MM.1S (cell line): ENCODE data around the gene SS18L1.

Experiments
- DNase-seq: peaks from one replicate; pipeline ENCODE4 v3.0.0-alpha.2; 2015
- H2AFZ ChIP-seq: fragments of 300-600 bp; sonication (generic); 2 replicates; pipeline ENCODE4 v1.6.0; 2016; ENCODE audit warnings: antibody characterized with exemption, low read length
- H3F3A ChIP-seq: fragments of 300-600 bp; sonication (generic); 2 replicates; pipeline ENCODE4 v1.6.1; 2016; ENCODE audit warnings: mild to moderate bottlenecking, antibody characterized with exemption, low read length, moderate library complexity, mixed read lengths; ENCODE audit not compliant: insufficient read depth
- H3K27ac ChIP-seq: fragments of 300-600 bp; sonication (generic); 2 replicates; pipeline ENCODE4 v1.5.1; 2016; ENCODE audit warnings: mild to moderate bottlenecking, low read length
- H3K27me3 ChIP-seq: fragments of 300-600 bp; sonication (generic); replicated peaks from 2 replicates; pipeline ENCODE4 v1.6.0; 2016; ENCODE audit warnings: low read length; ENCODE audit not compliant: insufficient read depth
- H3K36me3 ChIP-seq: fragments of 300-600 bp; sonication (generic); replicated peaks from 2 replicates; pipeline ENCODE4 v1.6.1; 2016; ENCODE audit warnings: mild to moderate bottlenecking, low read length, mixed read lengths; ENCODE audit not compliant: insufficient read depth
- H3K4me1 ChIP-seq: fragments of 300-600 bp; sonication (generic); 2 replicates; pipeline ENCODE4 v1.6.1; 2016; ENCODE audit warnings: low read length, mixed read lengths
- H3K4me2 ChIP-seq: fragments of 300-600 bp; sonication (generic); 2 replicates; pipeline ENCODE4 v1.6.0; 2016; ENCODE audit warnings: low read depth, low read length
- H3K4me3 ChIP-seq: fragments of 300-600 bp; sonication (generic); 2 replicates; pipeline ENCODE4 v1.5.1; 2016; ENCODE audit warnings: low read length, mixed read lengths
- H3K79me2 ChIP-seq: fragments of 300-600 bp; sonication (generic); 2 replicates; pipeline ENCODE4 v1.6.1; 2016; ENCODE audit warnings: mixed run types, low read length, mixed read lengths
- H3K9ac ChIP-seq: fragments of 300-600 bp; sonication (generic); 2 replicates; pipeline ENCODE4 v1.6.1; 2016; ENCODE audit warnings: low read length, mixed read lengths
- H3K9me2 ChIP-seq: fragments of 300-600 bp; sonication (generic); replicated peaks from 2 replicates; pipeline ENCODE4 v1.6.1; 2016; ENCODE audit warnings: mild to moderate bottlenecking, low read length, mixed read lengths; ENCODE audit not compliant: insufficient read depth
- H3K9me3 ChIP-seq: fragments of 300-600 bp; sonication (generic); replicated peaks from 2 replicates; pipeline ENCODE4 v1.6.1; 2016; ENCODE audit warnings: mild to moderate bottlenecking, low read length, mixed read lengths; ENCODE audit not compliant: insufficient read depth
- H4K20me1 ChIP-seq: fragments of 300-600 bp; sonication (generic); 2 replicates; pipeline ENCODE4 v1.6.1; 2016; ENCODE audit warnings: mild to moderate bottlenecking, low read length, moderate library complexity, mixed read lengths; ENCODE audit not compliant: insufficient read depth
- CTCF ChIP-seq: fragments of 300-600 bp; sonication (generic); IDR thresholded peaks from 2 replicates; pipeline ENCODE4 v1.5.1; 2016; ENCODE audit warnings: antibody characterized with exemption, low read length, mixed read lengths
- EZH2 ChIP-seq: fragments of 300-600 bp; sonication (generic); optimal IDR thresholded peaks from 2 replicates; pipeline ENCODE3; 2017; ENCODE audit warnings: low read depth, mild to moderate bottlenecking, antibody characterized with exemption, low read length, mixed read lengths
- EZH2phosphoT487 ChIP-seq: fragments of 300-600 bp; sonication (generic); IDR thresholded peaks from 2 replicates; pipeline ENCODE4 v1.6.1; 2018; ENCODE audit warnings: antibody characterized with exemption, low read length

SS18L1 gene

GRCh38 chr20:62222266-62222850 lies 78.8 kb downstream of the SS18L1 start:
- no peak overlapping the region for H3K27ac ChIP-seq
- no peak for DNase-seq
- TF ChIP-seq CTCF (no peak), EZH2phosphoT487 (no peak)
- no peaks in the 10 kb centered on the region for H3K9me3 ChIP-seq
- no peak overlapping the region for H3K4me2 ChIP-seq
- H3F3A ChIP-seq = no peaks in the 10 kb centered on the region
- no peaks in the 10 kb centered on the region for H3K4me1 ChIP-seq
- no peaks in the 10 kb centered on the region for H3K36me3 ChIP-seq
- H3K4me3 ChIP-seq = no peak overlapping the region
- H3K9me2 ChIP-seq = no peaks in the 10 kb centered on the region
- no peaks in the 10 kb centered on the region for H3K79me2 ChIP-seq
- H3K9ac ChIP-seq = no peak overlapping the region
- H4K20me1 ChIP-seq = 0 out of 2 replicates have a peak, but pooled peaks cover 3% of the 10 kb centered on the region
- no peak overlapping the region for H2AFZ ChIP-seq
- H3K27me3 ChIP-seq = peaks cover 92% of the 10 kb centered on the region

GRCh38 chr20:62222972-62223371 lies 79.4 kb downstream of the SS18L1 start:
- no peak overlapping the region for H3K4me3 ChIP-seq
- no peaks in the 10 kb centered on the region for H3K4me1 ChIP-seq

DNA sequence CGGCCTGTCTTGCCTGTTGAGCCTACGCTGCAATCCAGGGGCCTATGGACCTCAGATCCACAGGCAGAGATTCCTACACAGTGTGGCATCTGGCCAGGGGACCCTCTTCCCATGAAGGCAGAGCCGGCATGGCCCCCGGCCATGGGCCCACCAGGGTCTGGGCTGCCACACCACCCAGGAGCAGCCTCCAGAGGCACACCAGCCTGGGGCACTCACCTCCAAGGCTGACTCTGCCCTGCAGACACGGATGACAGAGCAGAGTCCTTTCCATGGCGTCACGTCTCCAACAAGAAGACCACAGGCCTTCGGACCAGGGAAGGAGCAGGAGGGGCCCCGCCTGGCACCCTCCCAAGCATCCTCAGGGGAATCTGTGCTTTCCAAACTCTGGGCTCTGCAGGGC lies 80.0 kb downstream of the SS18L1 start:
- Histone ChIP-seq H3F3A (no peaks in the 10 kb centered on the region), H3K27me3 (peaks cover 92% of the 10 kb centered on the region), H3K79me2 (no peaks in the 10 kb centered on the region), H3K9ac (no peak overlapping the region), H3K27ac (no peak overlapping the region), H3K4me1 (no peaks in the 10 kb centered on the region), H2AFZ (no peak overlapping the region), H3K9me3 (no peaks in the 10 kb centered on the region), H4K20me1 (0 out of 2 replicates have a peak, but pooled peaks cover 3% of the 10 kb centered on the region), H3K4me3 (no peak overlapping the region), H3K4me2 (no peak overlapping the region), H3K9me2 (no peaks in the 10 kb centered on the region), H3K36me3 (no peaks in the 10 kb centered on the region)
- TF ChIP-seq CTCF = no peak
- no peak for TF ChIP-seq EZH2phosphoT487
- TF ChIP-seq EZH2 = no peak
- DNase-seq = no peak

More at GRCh38 chr20:62222972-62223371, 79.4 kb downstream of the SS18L1 start:
- H4K20me1 ChIP-seq = 0 out of 2 replicates have a peak, but pooled peaks cover 3% of the 10 kb centered on the region
- peaks cover 92% of the 10 kb centered on the region for H3K27me3 ChIP-seq
- H3K9me3 ChIP-seq = no peaks in the 10 kb centered on the region
- H3K79me2 ChIP-seq = no peaks in the 10 kb centered on the region
- no peak overlapping the region for H2AFZ ChIP-seq
- no peak for DNase-seq
- no peak overlapping the region for H3K4me2 ChIP-seq
- H3K9me2 ChIP-seq = no peaks in the 10 kb centered on the region
- no peak overlapping the region for H3K27ac ChIP-seq
- H3K36me3 ChIP-seq = no peaks in the 10 kb centered on the region
- TF ChIP-seq EZH2 (no peak), EZH2phosphoT487 (no peak), CTCF (no peak)
- no peak overlapping the region for H3K9ac ChIP-seq
- no peaks in the 10 kb centered on the region for H3F3A ChIP-seq
